Hair follicle dermal papilla cell (primary cell): Measurements from ENCODE around the gene SYNJ2. TPM values are rescaled to one million over a fixed set of nuclear protein-coding genes. Genes with fewer than 3 reads are reported as not detected.

Experiments used
- small RNA-seq: library from RNA; depleted of rRNA; stranded (forward); fragments of <200 nt; gene quantifications from one replicate; pipeline ENCODE3, GENCODE V24; 2012
- total RNA-seq: library from RNA; depleted of rRNA; stranded (reverse); fragments of >200 nt; gene quantifications from 2 replicates; pipeline ENCODE4 v1.2.3, GENCODE V29; 2012

SYNJ2 gene, protein sequence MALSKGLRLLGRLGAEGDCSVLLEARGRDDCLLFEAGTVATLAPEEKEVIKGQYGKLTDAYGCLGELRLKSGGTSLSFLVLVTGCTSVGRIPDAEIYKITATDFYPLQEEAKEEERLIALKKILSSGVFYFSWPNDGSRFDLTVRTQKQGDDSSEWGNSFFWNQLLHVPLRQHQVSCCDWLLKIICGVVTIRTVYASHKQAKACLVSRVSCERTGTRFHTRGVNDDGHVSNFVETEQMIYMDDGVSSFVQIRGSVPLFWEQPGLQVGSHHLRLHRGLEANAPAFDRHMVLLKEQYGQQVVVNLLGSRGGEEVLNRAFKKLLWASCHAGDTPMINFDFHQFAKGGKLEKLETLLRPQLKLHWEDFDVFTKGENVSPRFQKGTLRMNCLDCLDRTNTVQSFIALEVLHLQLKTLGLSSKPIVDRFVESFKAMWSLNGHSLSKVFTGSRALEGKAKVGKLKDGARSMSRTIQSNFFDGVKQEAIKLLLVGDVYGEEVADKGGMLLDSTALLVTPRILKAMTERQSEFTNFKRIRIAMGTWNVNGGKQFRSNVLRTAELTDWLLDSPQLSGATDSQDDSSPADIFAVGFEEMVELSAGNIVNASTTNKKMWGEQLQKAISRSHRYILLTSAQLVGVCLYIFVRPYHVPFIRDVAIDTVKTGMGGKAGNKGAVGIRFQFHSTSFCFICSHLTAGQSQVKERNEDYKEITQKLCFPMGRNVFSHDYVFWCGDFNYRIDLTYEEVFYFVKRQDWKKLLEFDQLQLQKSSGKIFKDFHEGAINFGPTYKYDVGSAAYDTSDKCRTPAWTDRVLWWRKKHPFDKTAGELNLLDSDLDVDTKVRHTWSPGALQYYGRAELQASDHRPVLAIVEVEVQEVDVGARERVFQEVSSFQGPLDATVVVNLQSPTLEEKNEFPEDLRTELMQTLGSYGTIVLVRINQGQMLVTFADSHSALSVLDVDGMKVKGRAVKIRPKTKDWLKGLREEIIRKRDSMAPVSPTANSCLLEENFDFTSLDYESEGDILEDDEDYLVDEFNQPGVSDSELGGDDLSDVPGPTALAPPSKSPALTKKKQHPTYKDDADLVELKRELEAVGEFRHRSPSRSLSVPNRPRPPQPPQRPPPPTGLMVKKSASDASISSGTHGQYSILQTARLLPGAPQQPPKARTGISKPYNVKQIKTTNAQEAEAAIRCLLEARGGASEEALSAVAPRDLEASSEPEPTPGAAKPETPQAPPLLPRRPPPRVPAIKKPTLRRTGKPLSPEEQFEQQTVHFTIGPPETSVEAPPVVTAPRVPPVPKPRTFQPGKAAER (N-terminal part only)
- 54.3 and 70.1 TPM in 2 replicates for total RNA-seq

DNA sequence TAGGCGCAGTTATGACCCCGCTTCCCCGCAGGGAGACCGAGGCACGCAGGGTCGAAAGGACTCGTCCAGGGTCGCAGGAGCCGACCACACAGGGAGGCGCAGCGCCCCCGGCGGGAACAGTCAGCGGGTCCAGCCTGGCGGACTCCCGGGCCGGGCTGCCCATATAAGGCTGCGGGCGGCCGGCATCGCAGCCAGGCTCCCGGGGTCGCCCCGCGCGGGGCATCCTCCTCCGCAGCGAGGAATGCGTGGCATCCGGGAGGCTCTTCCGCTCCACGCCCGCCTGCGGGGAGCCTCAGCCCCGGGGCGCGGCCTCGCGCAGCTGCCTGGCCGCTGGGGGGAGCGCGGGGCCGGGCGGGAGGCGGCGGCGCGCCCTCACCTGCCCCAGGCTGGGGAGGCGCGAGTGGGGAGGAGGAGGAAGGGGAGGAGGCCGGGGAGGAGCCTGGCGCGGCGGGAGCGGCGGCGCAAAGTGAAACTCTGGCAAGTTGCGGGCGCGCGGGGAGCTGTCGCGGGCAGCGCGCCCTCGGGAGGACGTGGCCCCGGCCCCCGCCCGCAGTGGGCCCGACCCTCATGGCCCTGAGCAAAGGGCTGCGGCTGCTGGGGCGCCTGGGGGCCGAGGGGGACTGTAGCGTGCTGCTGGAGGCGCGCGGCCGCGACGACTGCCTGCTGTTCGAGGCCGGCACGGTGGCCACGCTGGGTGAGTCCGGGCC, at the start of gene SYNJ2:
Gene SYNJ2 (plus strand): TSS at position 469 of the 707 bp plus-strand sequence. CDS start 99 bp downstream, at position 568.

Small RNA genes within 50 kb of the gene (small RNA-seq; reads per million reads assigned to genes)
- not detected for gene RNU6-786P

Other genes with a start within 250 kb of the SYNJ2 start
- 99.1 and 126 TPM in 2 replicates for gene SNX9, start 158.6 kb upstream of the SYNJ2 start, total RNA-seq
- 34.0 and 34.4 TPM in 2 replicates for gene SERAC1, start 186.4 kb downstream of the SYNJ2 start, total RNA-seq
- gene GTF2H5, start 186.5 kb downstream of the SYNJ2 start, total RNA-seq = 5.4 and 5.6 TPM in 2 replicates